ENCODE data around the gene ELMOD2. TPM values are rescaled to one million over a fixed set of nuclear protein-coding genes. Genes with fewer than 3 reads are reported as not detected.

ELMOD2 gene, protein sequence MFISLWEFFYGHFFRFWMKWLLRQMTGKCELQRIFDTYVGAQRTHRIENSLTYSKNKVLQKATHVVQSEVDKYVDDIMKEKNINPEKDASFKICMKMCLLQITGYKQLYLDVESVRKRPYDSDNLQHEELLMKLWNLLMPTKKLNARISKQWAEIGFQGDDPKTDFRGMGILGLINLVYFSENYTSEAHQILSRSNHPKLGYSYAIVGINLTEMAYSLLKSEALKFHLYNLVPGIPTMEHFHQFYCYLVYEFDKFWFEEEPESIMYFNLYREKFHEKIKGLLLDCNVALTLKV
- 16.2 and 20.0 TPM in 2 replicates for total RNA-seq (2014; rRNA removed; shearing (Covaris generic))
- total RNA-seq (2022), result 28.7 and 28.9 TPM in 2 replicates
- percentile 83 among the genes with signal in this experiment for Bru-seq, nascent RNA
- BruChase-seq, experiment 1, labeled RNA remaining after a 6-hour chase, result percentile 60 among the genes with signal in this experiment
- BruChase-seq, experiment 2, labeled RNA remaining after a 2-hour chase, result percentile 86 among the genes with signal in this experiment
- long read RNA-seq, full-length matches to known transcripts, result 31 of 44 reads
- long read RNA-seq, partial matches to known transcripts, result 3 of 44 reads
- long read RNA-seq, other reads (novel, unspliced or antisense), result 10 of 44 reads

DNA sequence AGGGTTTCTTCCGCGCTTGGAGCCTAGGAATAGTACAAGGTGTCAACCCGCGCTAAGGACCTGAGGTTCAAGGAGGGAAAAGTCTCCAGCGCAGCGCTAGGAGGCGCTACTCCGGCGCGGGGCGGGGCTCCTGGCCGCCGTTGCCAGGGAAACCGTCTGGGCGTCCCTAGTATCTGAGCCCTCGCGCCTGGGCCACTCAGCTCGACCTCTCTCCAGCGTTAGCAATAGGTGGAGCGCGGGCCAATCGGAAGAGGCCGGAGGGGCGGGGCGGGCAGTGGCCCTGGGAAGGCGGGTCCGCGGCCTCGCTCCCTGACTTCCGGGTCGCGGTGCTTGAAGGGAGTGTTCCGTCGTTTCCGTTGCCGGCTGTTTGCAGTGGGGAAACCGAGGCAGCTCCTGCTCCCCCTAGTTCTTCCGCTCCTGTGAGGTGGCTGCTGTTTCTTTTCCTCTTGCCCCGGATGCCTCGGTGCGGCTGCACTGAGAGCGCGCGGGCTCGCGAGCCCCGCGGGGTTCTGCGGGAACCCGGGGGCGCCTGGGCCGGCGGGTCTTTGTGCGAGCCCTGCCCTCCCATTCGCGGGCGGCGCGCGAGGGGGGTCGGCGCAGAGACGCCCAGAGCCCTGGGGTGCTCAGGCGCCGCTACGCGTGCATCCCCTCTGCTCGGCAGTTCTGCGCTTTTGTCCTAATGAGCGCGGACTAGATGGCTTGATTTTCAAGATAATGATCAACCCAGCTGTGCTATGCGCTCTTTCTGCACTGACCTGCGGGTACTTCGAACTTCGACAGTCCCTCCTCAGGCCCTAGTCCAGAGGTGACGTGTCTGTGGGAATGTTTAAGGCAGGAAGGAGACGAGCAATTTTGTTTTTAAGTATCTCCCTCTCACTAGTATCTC is at the start of gene ELMOD2:
ELMOD2 (plus strand) TSS at position 312 of the 886 bp plus-strand sequence. CDS start 1,261 bp downstream, outside the sequence.
- POLR2A ChIA-PET, result interaction anchor here (0.5 to 3.6 kb wide), 11 partner anchors 9 to 164 kb away, joined by 3 to 14 read pairs (median 5); partner anchors contain the start of gene CLGN
- CTCF ChIA-PET (ENCODE audit: unreplicated experiment), result interaction anchor here (0.5 kb wide), 1 partner anchor 164 kb away, joined by 3 read pairs; no protein-coding TSS in a partner anchor

DNA sequence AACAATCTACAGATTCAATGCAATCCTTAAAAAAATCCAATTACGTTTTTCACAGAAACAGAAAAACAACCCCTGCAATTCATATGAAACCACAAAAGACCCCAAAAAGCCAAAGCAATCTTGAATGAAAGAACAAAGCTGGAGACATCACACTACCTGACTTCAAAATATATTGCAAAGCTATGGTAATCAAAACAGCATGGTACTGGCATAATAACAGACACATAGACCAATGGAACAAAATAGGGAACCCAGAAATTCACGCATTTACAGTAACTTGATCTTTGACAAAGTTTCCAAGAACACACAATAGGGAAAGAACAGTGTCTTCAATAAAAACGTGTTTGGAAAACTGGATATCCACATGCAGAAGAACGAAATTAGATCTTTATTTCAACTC is 40.5 kb upstream of the ELMOD2 start:
- TF ChIP-seq, protein P1, sequence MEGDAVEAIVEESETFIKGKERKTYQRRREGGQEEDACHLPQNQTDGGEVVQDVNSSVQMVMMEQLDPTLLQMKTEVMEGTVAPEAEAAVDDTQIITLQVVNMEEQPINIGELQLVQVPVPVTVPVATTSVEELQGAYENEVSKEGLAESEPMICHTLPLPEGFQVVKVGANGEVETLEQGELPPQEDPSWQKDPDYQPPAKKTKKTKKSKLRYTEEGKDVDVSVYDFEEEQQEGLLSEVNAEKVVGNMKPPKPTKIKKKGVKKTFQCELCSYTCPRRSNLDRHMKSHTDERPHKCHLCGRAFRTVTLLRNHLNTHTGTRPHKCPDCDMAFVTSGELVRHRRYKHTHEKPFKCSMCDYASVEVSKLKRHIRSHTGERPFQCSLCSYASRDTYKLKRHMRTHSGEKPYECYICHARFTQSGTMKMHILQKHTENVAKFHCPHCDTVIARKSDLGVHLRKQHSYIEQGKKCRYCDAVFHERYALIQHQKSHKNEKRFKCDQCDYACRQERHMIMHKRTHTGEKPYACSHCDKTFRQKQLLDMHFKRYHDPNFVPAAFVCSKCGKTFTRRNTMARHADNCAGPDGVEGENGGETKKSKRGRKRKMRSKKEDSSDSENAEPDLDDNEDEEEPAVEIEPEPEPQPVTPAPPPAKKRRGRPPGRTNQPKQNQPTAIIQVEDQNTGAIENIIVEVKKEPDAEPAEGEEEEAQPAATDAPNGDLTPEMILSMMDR (conservative IDR thresholded peaks at IDR 0.05; ENCODE audit: low read length), result no peak
- no peak for TF ChIP-seq EZH2phosphoT487 (IDR thresholded peaks at IDR 0.05; ENCODE audit: borderline replicate concordance, low read depth, low read length)
- no peak overlapping the region for H3K4me3 ChIP-seq (ENCODE audit: low read depth, low read length, poor library complexity, severe bottlenecking)
- ChIA-PET CTCF (ENCODE audit: unreplicated experiment) (no interaction called here), POLR2A (no interaction called here)
- H3K4me1 ChIP-seq (ENCODE audit: insufficient read depth, low read length, poor library complexity, severe bottlenecking), result no peaks in the 10 kb centered on the region
- H4K20me1 ChIP-seq (ENCODE audit: insufficient read depth, low read length), result no peaks in the 10 kb centered on the region
- H2AFZ ChIP-seq (ENCODE audit: low read length), result no peak overlapping the region
- no peaks in the 10 kb centered on the region for H3K79me2 ChIP-seq (ENCODE audit: insufficient read depth, low read depth, low read length)
- no peaks in the 10 kb centered on the region for H3K36me3 ChIP-seq (ENCODE audit: insufficient read depth, low read length)
- no peaks in the 10 kb centered on the region for H3K9me2 ChIP-seq (ENCODE audit: insufficient read depth, low read length)
- no TSS peak for BruUV-seq (replicated peaks)
- peaks cover 5% of the 10 kb centered on the region; the same call in 1 of the 2 replicates for H3K9me3 ChIP-seq (ENCODE audit: low read length)
- intact Hi-C loops (cut with micrococcal nuclease; ENCODE audit: unreplicated experiment), result no loop called here
- H3K27ac ChIP-seq (ENCODE audit: low read depth, low read length, poor library complexity, severe bottlenecking), result no peak overlapping the region
- DNase-seq (ENCODE audit: low spot score), result no peak
- no peak overlapping the region for H3K4me2 ChIP-seq (ENCODE audit: low read length)

More for the DNA sequence above, at the start of gene ELMOD2:
- intact Hi-C loops (cut with micrococcal nuclease; ENCODE audit: unreplicated experiment), result loop anchor here (1.0 to 5.0 kb wide), 7 partner anchors 71 to 328 kb away; partner anchors contain the start of gene CLGN
- Histone ChIP-seq H3K4me1 (ENCODE audit: insufficient read depth, low read length, poor library complexity, severe bottlenecking) (peaks cover 18% of the 10 kb centered on the region), H3K27ac (ENCODE audit: low read depth, low read length, poor library complexity, severe bottlenecking) (peak within 1 kb of the TSS; percentile 42), H4K20me1 (ENCODE audit: insufficient read depth, low read length) (no peaks in the 10 kb centered on the region), H2AFZ (ENCODE audit: low read length) (peak within 1 kb of the TSS; percentile 81), H3K36me3 (ENCODE audit: insufficient read depth, low read length) (peaks cover 26% of the 10 kb centered on the region), H3K9me3 (ENCODE audit: low read length) (no peaks in the 10 kb centered on the region), H3K79me2 (ENCODE audit: insufficient read depth, low read depth, low read length) (peaks cover 14% of the 10 kb centered on the region; the same call in 1 of the 2 replicates), H3K9me2 (ENCODE audit: insufficient read depth, low read length) (no peaks in the 10 kb centered on the region), H3K4me3 (ENCODE audit: low read depth, low read length, poor library complexity, severe bottlenecking) (peak within 1 kb of the TSS; percentile 80), H3K4me2 (ENCODE audit: low read length) (peak within 1 kb of the TSS; percentile 92)
- TSS peak; percentile 58 for BruUV-seq (replicated peaks)
- TF ChIP-seq, protein P1 (conservative IDR thresholded peaks at IDR 0.05; ENCODE audit: low read length), result peak; percentile 95
- no peak for TF ChIP-seq EZH2phosphoT487 (IDR thresholded peaks at IDR 0.05; ENCODE audit: borderline replicate concordance, low read depth, low read length)
- peak; percentile 99 for DNase-seq (ENCODE audit: low spot score)
